ENCODE measurements around the gene BARX1.

BARX1 gene

GRCh38 chr9:93960221-93960970 is 5.2 kb upstream of the BARX1 start:
- TF ChIP-seq POLR2A (IDR thresholded peaks at IDR 0.05; ENCODE audit: low read depth, low read length) (no peak), TAF1 (IDR thresholded peaks at IDR 0.05; ENCODE audit: low read depth, low read length) (no peak), POU2F2 (IDR thresholded peaks at IDR 0.05; ENCODE audit: low read depth, low read length) (no peak), SPI1 (IDR thresholded peaks at IDR 0.05; ENCODE audit: low read depth, low read length) (no peak), POLR2AphosphoS5 (IDR thresholded peaks at IDR 0.05; ENCODE audit: low read depth, low read length) (no peak), PAX5 (IDR thresholded peaks at IDR 0.05; ENCODE audit: insufficient read depth, low read length, severe bottlenecking) (no peak)
- FAIRE-seq = no peak
- no peak for DNase-seq (ENCODE audit: insufficient read length, low spot score)

- no peak for TF ChIP-seq SPI1 (IDR thresholded peaks at IDR 0.05; ENCODE audit: low read depth, low read length)
- no peak for TF ChIP-seq POLR2A (IDR thresholded peaks at IDR 0.05; ENCODE audit: low read depth, low read length)
- no peak for TF ChIP-seq TAF1 (IDR thresholded peaks at IDR 0.05; ENCODE audit: low read depth, low read length)
- no peak for TF ChIP-seq POU2F2 (IDR thresholded peaks at IDR 0.05; ENCODE audit: low read depth, low read length)
- DNase-seq (ENCODE audit: insufficient read length, low spot score) = no peak
- no peak for FAIRE-seq
Measured at GRCh38 chr9:93959739-93960154, 4.6 kb upstream of the BARX1 start.

- FAIRE-seq = no peak
- no peak for TF ChIP-seq POLR2AphosphoS5 (IDR thresholded peaks at IDR 0.05; ENCODE audit: low read depth, low read length)
- no peak for TF ChIP-seq POLR2A (IDR thresholded peaks at IDR 0.05; ENCODE audit: low read depth, low read length)
- TF ChIP-seq POU2F2 (IDR thresholded peaks at IDR 0.05; ENCODE audit: low read depth, low read length) = no peak
- TF ChIP-seq PAX5 (IDR thresholded peaks at IDR 0.05; ENCODE audit: insufficient read depth, low read length, severe bottlenecking) = no peak
- no peak for TF ChIP-seq TAF1 (IDR thresholded peaks at IDR 0.05; ENCODE audit: low read depth, low read length)
- TF ChIP-seq SPI1 (IDR thresholded peaks at IDR 0.05; ENCODE audit: low read depth, low read length) = no peak
- no peak for DNase-seq (ENCODE audit: insufficient read length, low spot score)
Measured at GRCh38 chr9:93958819-93959682, 3.9 kb upstream of the BARX1 start.

- no peak for FAIRE-seq
- DNase-seq (ENCODE audit: insufficient read length, low spot score) = no peak
- TF ChIP-seq TAF1 (IDR thresholded peaks at IDR 0.05; ENCODE audit: low read depth, low read length) = no peak
- TF ChIP-seq POLR2AphosphoS5 (IDR thresholded peaks at IDR 0.05; ENCODE audit: low read depth, low read length) = no peak
- TF ChIP-seq POLR2A (IDR thresholded peaks at IDR 0.05; ENCODE audit: low read depth, low read length) = no peak
Measured at GRCh38 chr9:93958121-93958818, 3.1 kb upstream of the BARX1 start.

GRCh38 chr9:93955981-93956784 is 1.0 kb upstream of the BARX1 start:
- no peak for DNase-seq (ENCODE audit: insufficient read length, low spot score)
- TF ChIP-seq PAX5 (IDR thresholded peaks at IDR 0.05; ENCODE audit: insufficient read depth, low read length, severe bottlenecking) = no peak
- TF ChIP-seq SPI1 (IDR thresholded peaks at IDR 0.05; ENCODE audit: low read depth, low read length) = no peak
- no peak for TF ChIP-seq POU2F2 (IDR thresholded peaks at IDR 0.05; ENCODE audit: low read depth, low read length)
- no peak for TF ChIP-seq POLR2AphosphoS5 (IDR thresholded peaks at IDR 0.05; ENCODE audit: low read depth, low read length)
- TF ChIP-seq POLR2A (IDR thresholded peaks at IDR 0.05; ENCODE audit: low read depth, low read length) = no peak
- TF ChIP-seq TAF1 (IDR thresholded peaks at IDR 0.05; ENCODE audit: low read depth, low read length) = no peak
- no peak for FAIRE-seq

- DNase-seq (ENCODE audit: insufficient read length, low spot score) (no peak), FAIRE-seq (no peak)
- no peak for TF ChIP-seq POLR2A (IDR thresholded peaks at IDR 0.05; ENCODE audit: low read depth, low read length)
- TF ChIP-seq POLR2AphosphoS5 (IDR thresholded peaks at IDR 0.05; ENCODE audit: low read depth, low read length) = no peak
- no peak for TF ChIP-seq PAX5 (IDR thresholded peaks at IDR 0.05; ENCODE audit: insufficient read depth, low read length, severe bottlenecking)
- TF ChIP-seq POU2F2 (IDR thresholded peaks at IDR 0.05; ENCODE audit: low read depth, low read length) = no peak
- TF ChIP-seq SPI1 (IDR thresholded peaks at IDR 0.05; ENCODE audit: low read depth, low read length) = no peak
- no peak for TF ChIP-seq TAF1 (IDR thresholded peaks at IDR 0.05; ENCODE audit: low read depth, low read length)
Measured at GRCh38 chr9:93954434-93955061, 607 bp downstream of the BARX1 start.

GRCh38 chr9:93953496-93954433 is 1.4 kb downstream of the BARX1 start:
- DNase-seq (ENCODE audit: insufficient read length, low spot score) = no peak
- TF ChIP-seq PAX5 (IDR thresholded peaks at IDR 0.05; ENCODE audit: insufficient read depth, low read length, severe bottlenecking) = no peak
- TF ChIP-seq SPI1 (IDR thresholded peaks at IDR 0.05; ENCODE audit: low read depth, low read length) = no peak
- TF ChIP-seq POU2F2 (IDR thresholded peaks at IDR 0.05; ENCODE audit: low read depth, low read length) = no peak
- TF ChIP-seq POLR2AphosphoS5 (IDR thresholded peaks at IDR 0.05; ENCODE audit: low read depth, low read length) = no peak
- no peak for TF ChIP-seq TAF1 (IDR thresholded peaks at IDR 0.05; ENCODE audit: low read depth, low read length)
- TF ChIP-seq POLR2A (IDR thresholded peaks at IDR 0.05; ENCODE audit: low read depth, low read length) = no peak
- FAIRE-seq = no peak
